Measurements from ENCODE around the gene KCNB1.

Gene KCNB1

DNA sequence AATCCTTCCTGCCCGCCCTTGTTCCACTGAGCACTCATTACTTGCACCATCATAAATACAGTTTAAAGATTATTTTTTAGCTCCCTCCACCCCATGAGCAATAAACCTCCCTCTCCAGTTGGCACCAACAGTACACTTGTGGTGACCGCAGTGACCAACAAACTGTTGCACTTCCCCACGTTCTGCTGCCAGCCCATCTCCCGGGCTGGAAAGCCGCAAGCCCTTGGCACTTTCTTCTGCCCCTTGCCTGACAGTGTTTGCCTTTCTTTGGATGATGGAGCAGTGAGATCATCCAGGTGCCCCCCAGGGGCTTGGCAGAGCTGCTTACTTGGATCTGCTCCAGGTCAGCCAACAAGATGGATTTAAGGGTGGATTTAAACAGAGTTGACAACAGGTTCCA is 21.6 kb downstream of the KCNB1 start:
- in situ Hi-C loops (cut with MboI; ENCODE audit: low sequenced_read_pairs, unreplicated experiment), result no loop called here
- no peak for DNase-seq (ENCODE audit: low spot score)
- TF ChIP-seq, protein P1, sequence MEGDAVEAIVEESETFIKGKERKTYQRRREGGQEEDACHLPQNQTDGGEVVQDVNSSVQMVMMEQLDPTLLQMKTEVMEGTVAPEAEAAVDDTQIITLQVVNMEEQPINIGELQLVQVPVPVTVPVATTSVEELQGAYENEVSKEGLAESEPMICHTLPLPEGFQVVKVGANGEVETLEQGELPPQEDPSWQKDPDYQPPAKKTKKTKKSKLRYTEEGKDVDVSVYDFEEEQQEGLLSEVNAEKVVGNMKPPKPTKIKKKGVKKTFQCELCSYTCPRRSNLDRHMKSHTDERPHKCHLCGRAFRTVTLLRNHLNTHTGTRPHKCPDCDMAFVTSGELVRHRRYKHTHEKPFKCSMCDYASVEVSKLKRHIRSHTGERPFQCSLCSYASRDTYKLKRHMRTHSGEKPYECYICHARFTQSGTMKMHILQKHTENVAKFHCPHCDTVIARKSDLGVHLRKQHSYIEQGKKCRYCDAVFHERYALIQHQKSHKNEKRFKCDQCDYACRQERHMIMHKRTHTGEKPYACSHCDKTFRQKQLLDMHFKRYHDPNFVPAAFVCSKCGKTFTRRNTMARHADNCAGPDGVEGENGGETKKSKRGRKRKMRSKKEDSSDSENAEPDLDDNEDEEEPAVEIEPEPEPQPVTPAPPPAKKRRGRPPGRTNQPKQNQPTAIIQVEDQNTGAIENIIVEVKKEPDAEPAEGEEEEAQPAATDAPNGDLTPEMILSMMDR (IDR thresholded peaks at IDR 0.05; ENCODE audit: borderline replicate concordance, control extremely low read depth, extremely low read depth, insufficient read depth, missing control alignments), result no peak

DNA sequence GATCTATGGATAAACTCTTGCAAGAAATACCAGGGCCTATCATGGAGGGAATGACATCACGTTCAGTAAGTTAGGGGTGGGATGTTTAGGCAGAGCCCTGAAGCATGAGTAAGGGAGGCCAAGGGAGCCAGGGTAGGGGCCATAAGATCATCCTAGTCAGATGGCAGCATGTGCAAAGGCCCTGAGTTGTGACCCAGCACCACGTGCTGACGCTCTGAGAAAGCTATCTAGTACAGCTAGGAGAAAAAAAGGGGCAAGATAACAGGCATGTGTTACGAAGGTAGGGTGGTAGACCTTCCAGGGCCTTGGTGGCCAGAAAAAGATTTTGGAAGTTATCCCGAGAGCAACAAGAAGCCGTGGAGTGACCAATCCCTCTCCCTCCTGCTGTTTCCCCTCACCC is 22.3 kb downstream of the KCNB1 start:
- TF ChIP-seq, protein P1 (IDR thresholded peaks at IDR 0.05; ENCODE audit: borderline replicate concordance, control extremely low read depth, extremely low read depth, insufficient read depth, missing control alignments), result no peak
- no peak for DNase-seq (ENCODE audit: low spot score)
- in situ Hi-C loops (cut with MboI; ENCODE audit: low sequenced_read_pairs, unreplicated experiment), result no loop called here

DNA sequence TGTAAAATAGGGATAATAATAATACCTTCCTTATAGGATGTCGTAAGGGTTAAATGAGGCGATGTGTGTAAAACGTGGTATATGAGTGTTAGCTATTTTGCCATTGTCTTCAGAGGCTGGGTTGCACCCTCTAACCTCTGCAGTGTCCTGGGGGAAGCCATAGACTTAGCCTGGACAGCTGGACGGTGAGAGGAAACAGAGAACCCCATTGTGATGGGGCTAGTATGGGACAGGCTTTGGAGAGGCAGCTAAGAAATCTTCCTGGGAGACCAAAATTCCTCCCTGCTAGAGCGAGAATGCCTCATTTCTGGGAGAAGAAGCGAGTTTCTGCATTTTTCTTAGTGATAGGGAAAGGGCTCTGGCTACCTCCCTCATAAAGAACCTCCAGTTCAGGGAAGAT is 22.8 kb downstream of the KCNB1 start:
- DNase-seq (ENCODE audit: low spot score), result no peak
- TF ChIP-seq, protein P1 (IDR thresholded peaks at IDR 0.05; ENCODE audit: borderline replicate concordance, control extremely low read depth, extremely low read depth, insufficient read depth, missing control alignments), result no peak
- in situ Hi-C loops (cut with MboI; ENCODE audit: low sequenced_read_pairs, unreplicated experiment), result no loop called here

DNA sequence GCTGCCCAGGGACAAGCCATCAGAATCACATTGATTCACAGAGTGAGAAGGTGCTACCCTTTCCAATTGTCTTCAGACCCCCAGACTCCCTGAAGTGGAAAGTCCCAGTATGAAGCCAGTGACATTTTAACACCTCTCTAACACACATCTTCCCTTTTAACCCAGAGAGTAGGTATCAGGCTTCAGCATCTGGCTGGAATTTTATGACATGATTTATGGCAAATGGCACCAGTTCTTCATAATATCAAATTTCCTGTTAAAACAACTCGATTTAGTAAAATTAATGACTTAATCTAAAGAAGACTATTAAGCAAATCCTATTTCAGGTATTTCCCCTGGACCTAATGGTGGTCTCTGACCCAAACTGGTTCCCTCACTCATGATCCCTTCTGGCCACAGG is 25.0 kb downstream of the KCNB1 start:
- TF ChIP-seq, protein P1 (IDR thresholded peaks at IDR 0.05; ENCODE audit: borderline replicate concordance, control extremely low read depth, extremely low read depth, insufficient read depth, missing control alignments), result no peak
- DNase-seq (ENCODE audit: low spot score), result no peak
- in situ Hi-C loops (cut with MboI; ENCODE audit: low sequenced_read_pairs, unreplicated experiment), result no loop called here

DNA sequence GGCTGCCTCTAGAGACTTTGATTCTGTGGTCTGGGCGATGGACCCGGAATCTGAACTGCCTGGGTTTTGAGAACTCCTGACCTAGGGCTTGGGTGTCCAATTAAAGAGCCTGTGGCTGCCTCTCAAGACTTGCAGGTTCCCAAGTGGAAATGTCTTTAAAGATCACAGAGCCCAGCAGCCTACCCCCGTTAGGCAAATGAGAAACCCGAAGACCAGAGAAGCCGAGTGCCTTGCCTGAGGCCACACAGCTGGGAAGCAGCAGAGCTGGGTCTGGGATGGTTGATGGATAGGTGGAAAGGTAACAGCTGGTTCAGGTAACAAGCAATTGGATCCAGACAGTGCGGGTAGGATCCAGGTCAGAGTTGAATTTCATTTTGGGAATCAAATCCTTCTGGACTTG is 25.8 kb downstream of the KCNB1 start:
- in situ Hi-C loops (cut with MboI; ENCODE audit: low sequenced_read_pairs, unreplicated experiment), result no loop called here
- no peak for DNase-seq (ENCODE audit: low spot score)
- TF ChIP-seq, protein P1 (IDR thresholded peaks at IDR 0.05; ENCODE audit: borderline replicate concordance, control extremely low read depth, extremely low read depth, insufficient read depth, missing control alignments), result no peak

DNA sequence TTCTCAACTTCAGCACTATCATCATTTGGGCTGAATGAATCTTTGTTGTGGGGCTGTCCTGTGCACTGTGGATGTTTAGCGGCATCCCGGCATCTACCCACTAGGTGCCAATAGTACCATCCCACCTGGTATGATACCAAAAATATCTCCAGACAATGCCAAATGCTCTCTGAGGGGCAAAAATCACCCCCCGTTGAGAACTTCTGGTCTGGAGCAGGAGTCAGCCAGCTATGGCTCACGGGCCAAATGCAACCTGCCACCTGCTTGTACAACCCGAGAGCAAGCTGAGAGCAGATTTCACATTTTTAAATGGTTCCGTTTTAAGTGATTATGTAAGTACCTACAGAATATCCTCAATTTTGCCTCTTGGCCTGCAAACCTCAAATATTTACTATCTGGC is 26.8 kb downstream of the KCNB1 start:
- DNase-seq (ENCODE audit: low spot score), result no peak
- in situ Hi-C loops (cut with MboI; ENCODE audit: low sequenced_read_pairs, unreplicated experiment), result no loop called here
- TF ChIP-seq, protein P1 (IDR thresholded peaks at IDR 0.05; ENCODE audit: borderline replicate concordance, control extremely low read depth, extremely low read depth, insufficient read depth, missing control alignments), result no peak

DNA sequence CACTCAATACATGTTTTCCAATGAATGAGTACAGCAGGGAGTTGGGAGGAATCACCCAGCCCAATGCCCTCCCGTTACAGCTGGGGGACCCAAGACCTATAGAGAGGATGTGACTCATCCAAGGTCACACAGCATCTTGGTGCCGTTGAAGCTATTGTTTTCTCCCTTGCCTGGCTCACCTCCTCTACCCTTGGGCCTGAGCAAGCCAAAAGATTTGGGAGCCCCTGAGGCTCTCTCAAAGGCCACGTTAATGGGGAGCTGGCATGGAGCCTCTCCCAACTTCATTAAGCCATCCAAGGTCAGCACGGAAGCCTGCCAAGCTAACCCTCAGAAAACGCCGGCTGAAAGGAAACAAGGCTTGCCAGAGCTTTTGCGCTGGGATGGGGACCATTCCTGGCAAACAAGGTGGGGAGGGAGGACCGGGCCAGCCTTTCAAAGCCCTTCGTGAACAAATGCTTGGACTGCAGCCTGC is 30.4 kb downstream of the KCNB1 start:
- TF ChIP-seq, protein P1 (IDR thresholded peaks at IDR 0.05; ENCODE audit: borderline replicate concordance, control extremely low read depth, extremely low read depth, insufficient read depth, missing control alignments), result no peak
- no peak for DNase-seq (ENCODE audit: low spot score)
- in situ Hi-C loops (cut with MboI; ENCODE audit: low sequenced_read_pairs, unreplicated experiment), result no loop called here

All from GM13976 (cell line).